HG03460 (cell line): ENCODE data around the gene WDR5B.
A peak's percentile ranks its signal among the peaks of the same experiment; 100 is the strongest.
"Not testable (repeated sequence)": the region's sequence is repeated elsewhere in the genome, so short reads cannot be mapped to it uniquely, and the experiment has no call there.

Experiments
- ATAC-seq: cut with Tn5 transposase; IDR thresholded peaks from one replicate; pipeline ENCODE4 v1.9.1; 2021; ENCODE audit not compliant: unreplicated experiment

The WDR5B gene

DNA sequence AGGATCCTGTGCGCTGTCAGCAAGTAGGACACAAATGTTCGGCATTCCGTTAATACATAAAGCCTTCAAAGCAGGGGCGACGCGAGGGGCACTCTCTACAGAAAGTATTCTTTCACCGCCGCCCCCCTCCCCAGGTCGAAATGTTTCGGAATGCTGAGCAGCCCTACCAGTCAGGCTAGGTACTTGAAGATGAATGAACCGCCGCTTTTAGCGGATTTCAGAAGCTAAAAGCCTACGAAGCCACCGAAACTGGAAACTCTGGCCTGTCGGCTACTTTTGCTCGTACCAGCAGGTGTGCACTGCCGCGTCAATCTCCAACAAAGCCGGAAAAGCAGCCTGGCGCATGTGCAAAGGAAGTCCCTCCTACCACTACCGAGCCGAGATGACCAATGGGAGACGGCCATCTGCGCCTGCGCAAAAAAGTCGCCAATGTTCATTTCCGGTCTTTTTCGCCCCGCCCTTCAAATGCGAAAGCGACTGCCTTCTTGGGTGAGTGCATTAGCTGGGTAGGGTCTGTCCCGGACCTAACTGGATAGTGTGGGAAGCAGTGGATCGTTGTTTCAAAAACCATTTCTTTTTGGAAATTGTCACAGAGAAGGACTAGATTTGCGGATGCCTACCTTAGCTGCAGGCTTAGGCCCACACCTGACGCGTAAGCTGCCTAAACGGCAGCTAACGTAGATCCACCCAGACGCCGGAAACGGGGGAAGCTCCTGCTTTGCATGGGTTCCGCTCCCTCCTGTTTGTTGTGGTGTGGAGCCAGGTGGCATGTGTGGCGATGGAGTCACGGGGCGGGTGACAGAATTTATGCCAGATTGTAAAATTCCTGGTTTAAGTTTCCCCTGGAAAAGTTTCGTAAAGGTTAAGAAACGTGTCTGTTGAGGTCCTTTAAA, at the start of gene WDR5B:
Gene WDR5B (minus strand): TSS at position 301 of the 893 bp plus-strand sequence. CDS start 534 bp downstream, outside the sequence.
- ATAC-seq, result peak; percentile 87

DNA sequence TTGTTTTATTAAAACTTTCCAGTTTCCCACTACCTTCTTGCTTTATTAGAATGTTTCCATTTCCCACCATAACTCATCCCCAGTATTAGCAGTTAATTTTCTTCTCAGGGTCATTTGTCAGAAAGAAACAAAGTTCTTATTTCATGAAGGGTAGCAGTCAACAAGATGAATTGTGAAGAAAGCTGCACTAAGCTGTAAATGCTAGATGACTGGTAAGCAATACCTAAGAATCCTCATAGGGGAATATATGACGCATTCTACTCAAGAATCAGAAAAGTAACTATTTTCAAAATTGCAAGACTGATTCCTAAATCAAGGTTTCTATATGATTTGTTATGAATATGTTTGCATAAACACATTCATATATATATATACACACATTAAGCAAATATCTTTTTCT, 48.8 kb upstream of the WDR5B start:
- no peak for ATAC-seq

DNA sequence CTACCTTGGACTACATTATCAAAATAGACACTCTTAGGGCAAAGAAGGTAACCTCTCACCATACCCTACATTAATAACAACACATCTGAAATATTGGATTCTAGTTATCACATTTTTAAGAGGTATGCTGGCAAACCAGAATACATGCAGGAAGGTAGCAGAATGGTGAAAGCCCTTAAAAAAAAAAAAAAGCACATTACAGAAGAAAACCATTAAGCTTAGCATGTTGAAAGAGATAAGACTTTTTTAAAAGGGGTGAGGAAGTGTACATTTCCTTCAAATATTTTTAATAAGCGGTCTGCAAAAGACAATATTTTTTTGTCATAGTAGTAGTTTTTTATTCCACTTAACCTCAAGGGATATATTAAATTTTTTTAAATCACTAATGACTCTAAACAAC, 46.5 kb upstream of the WDR5B start:
- no peak for ATAC-seq

DNA sequence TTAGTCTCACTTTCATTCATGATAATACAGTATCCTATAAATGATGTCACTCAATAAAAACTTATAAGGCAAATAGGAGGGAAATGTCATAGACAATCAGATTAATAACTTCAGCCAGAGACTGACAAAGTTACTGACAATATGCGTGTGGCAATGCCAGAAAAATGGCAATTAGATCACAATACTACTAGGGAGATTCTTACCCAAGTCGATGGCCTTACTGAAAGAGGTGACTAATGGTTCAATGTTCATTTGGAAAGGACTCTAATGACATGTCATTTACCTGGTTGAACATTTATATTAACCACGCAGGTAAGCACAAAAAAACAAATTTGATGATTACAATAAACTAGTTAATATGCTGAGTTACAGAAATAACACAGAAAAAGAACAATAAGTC, 45.9 kb upstream of the WDR5B start:
- ATAC-seq, result no peak

DNA sequence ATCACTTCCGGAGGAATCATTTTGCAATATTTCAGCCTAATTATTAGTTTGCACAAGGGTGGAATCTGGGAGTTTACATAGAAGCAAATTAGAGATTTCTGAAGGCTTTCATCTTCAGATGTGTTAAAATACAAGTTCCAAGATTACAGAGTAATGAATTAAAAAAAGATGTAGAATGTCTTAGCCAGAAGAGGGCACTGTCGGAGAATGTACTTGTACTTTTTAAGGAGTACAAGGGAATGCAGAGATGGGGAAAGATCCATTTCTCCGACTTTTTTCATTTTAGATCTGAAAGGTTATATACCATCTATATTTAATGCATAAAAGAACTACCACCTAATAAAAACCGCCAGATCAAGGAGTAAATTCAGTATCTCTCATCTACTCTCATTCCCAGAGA, 43.1 kb upstream of the WDR5B start:
- ATAC-seq, result no peak

DNA sequence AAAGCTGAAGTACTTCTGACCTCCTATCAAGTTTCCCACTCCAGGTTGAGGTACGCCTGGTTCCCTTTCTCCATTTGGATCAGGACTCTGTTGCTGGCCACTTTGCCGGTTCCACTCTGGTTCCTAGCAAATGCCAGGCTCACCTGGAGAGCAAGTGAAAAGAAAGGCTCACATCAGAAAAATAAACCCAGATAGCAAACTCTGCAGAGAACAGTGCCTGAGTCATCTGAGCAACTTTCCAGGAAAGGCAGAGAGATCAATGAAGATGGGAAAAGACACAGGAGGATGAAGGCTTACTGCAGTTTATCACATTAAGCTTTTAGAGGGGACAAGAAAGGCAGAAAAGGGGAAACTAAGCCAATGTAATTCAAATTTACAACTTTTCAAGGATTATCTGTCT, 41.8 kb upstream of the WDR5B start:
- ATAC-seq, result no peak

DNA sequence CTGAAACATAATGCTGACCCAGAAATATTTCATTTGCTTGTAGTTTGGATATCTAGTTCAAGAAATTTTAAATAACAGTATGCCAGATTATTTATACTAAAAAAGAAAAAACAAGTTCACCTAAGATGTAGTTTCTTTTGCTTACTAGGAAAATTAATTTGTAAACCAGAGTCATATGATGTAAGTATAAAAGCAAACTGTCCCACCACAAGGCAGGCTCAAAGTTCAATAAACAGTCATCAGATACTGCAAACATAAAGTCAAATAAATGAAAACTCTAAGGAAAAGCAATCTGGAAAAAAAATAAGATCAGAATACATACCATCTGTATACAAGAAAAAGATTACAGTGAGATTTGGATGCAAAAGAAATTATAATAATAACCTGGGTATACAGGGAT, 40.2 kb upstream of the WDR5B start:
- no peak for ATAC-seq

DNA sequence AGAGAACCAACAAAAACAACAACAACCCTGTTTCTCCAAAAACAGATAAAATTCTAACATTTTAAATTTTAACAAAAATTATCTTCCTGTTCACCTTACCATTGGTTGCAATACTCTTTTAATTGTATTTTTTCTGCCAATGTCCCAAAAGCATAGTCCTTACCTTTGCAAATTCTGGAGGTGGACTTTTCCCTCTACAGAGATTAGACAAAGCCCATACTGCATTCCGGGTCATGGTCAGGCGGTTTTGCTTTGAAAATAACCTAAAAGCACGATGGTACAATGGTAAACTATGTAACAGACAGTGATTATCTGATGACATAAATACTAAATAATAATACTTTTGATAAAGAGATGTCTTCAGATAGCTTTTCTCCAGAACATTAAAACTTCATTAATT, 35.5 kb upstream of the WDR5B start:
- ATAC-seq, result no peak

DNA sequence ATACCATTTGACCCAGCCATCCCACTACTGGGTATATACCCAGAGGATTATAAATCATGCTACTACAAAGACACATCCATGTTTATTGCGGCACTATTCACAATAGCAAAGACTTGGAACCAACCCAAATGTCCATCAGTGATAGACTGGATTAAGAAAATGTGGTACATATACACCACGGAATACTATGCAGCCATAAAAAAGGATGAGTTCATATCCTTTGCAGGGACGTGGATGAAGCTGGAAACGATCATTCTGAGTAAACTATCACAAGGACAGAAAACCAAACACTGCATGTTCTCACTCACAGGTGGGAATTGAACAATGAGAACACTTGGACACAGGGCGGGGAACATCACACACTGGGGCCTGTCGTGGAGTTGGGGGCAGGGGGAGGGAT, 32.4 kb upstream of the WDR5B start:
- ATAC-seq, result not testable (repeated sequence)

DNA sequence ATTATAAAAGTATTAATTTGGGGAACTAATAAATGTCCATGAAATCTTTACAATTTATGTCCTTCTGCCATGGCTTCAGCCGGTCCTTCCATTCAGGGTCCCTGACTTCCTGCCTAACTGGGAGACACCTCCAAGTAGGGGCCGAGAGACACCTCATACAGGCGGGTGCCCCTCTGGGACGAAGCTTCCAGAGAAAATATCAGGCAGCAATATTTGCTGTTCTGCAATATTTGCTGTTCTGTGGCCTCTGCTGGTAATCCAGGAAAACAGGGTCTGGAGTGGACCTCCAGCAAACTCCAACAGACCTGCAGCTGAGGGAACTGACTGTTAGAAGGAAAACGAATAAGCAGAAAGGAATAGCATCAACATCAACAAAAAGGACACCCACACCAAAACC, 28.6 kb upstream of the WDR5B start:
- ATAC-seq, result not testable (repeated sequence)

DNA sequence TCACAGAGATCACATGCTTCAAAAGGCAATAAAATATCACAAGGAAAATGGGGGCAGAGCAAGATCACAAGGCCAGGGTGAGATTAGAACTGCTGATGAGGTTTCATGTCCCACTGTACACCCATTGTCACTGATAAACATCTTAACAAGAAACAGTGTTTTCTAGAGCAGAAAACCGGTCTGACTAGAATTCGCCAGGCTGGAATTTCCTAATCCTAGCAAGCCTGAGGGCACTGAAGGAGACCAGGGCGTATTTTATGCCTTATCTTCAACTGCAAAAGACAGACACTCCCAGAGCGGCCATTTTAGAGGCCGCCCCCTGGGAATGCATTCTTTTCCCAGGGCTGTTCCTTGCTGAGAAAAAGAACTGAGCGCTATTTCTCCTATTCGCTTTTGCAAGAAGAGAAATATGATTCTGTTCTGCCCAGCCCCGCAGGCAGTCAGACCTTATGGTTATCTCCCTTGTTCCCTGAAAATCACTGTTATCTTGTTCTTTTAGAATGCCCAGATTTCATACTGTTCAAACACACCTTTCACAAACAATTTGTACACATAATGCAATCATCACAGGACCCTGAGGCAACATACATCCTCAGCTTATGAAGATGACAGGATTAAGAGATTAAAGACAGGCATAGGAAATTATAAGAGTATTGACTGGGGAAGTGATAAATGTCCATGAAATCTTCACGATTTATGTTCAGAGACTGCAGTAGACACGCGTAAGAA, 28.1 kb upstream of the WDR5B start:
- not testable (repeated sequence) for ATAC-seq

DNA sequence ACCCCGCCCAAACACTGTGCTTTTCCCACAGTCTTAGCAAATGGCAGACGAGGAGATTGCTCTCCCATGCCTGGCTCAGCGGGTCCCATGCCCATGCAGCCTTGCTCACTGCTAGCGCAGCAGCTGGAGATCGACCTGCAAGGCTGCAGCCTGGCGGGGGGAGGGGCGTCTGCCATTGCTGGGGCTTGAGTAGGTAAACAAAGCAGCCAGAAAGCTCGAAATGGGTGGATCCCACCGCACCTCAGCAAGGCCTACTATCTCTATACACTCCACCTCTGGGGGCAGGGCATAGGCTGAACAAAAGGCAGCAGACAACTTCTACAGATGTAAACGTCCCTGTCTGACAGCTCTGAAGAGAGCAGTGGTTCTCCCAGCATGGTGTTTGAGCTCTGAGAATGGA, 27.2 kb upstream of the WDR5B start:
- no peak for ATAC-seq

DNA sequence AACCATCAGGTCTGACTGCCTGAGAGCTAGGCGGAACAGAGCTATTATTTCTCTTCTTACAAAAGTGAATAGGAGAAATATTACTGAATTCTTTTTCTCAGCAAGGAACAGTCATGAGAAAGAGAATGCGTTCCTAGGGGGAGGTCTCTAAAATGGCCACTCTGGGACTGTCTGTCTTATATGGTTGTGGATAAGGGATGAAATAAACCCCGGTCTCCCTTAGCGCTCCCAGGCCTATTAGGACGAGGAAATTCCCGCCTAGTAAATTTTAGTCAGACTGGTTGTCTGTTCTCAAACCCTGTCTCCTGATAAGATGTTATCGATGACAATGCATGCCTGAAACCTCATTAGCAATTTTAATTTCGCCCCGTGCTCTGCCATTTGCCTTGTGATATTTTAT, 20.1 kb upstream of the WDR5B start:
- no peak for ATAC-seq

DNA sequence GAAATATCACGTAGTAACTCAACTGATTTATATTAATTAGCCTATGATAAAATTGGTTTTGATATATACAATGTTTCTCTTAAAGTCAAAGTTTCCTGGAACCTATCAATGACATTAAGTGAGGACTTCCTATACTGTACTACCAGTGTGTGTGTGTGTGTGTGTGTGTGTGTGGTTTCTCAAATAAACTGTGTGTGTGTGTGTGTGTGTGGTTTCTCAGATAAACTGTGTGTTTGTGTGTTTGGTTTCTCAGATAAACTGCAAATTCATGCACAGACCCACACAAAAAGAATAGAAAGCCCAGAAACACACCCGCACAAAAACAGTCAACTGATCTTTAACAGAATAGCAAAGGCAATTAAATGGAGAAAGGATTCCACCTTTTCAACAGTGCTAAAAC, 14.5 kb upstream of the WDR5B start:
- no peak for ATAC-seq

DNA sequence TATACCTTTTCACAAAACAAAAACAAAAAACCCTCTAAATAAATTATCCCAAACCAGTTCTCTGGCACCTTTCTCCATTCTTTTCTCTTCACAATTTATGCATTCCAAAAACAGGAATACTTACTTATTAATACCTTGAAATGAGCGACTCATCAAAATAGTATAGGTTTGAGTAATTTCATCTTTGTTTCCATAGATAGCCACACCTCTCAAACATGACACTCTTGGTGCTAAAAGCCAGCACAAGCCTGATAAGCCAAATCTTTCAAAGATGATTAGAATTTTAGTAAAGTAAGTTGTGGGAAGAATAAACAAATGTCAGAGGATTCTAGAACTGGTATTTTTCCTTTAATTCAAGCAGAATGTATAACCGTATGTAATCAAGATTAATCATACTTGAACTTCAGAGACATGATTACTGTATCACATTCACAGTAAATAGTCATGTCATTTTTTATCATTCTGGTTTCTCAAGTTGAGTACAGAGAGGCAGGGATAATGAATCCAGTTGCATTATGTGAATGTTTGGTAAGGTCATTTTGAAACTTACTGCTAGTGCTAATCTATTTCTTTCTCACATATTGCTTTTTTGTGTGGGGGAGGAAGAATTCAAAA, 12.1 kb upstream of the WDR5B start:
- no peak for ATAC-seq

DNA sequence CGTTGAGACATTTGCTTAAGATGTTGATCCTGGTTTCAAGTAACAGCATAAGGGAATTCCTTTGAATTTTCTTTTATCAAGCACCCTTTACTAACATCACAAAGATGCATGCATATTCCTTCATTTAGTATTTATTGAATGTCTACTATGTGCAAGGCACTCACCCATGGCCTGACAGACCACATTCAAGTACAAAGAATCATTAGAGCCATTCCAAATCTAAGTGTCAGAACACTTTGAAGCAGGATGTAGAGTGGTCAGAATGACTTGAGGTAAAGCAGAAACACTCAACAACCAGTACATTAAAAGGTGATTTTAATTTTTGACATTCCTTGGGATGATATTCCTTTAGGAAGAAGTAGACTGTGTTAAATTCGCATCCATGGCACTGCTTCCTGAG, 6.0 kb upstream of the WDR5B start:
- no peak for ATAC-seq

DNA sequence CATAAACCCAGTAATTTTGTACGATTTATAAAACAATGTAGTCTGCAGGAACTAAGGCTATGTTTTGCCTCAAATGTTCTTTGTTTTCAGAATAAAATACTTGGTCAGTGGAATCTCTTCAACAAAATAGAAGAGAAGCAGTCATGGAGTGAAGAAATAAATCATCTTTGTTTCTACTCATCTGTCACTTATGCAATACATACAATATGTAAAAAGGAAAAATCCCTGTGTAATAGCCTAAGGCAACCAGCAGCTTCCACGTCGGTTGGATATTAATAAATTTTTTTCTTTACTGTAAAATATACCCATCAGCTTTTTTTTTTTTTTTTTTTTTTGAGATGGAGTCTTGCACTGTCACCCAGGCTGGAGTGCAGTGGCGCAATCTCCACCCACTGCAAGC, 5.2 kb upstream of the WDR5B start:
- no peak for ATAC-seq

DNA sequence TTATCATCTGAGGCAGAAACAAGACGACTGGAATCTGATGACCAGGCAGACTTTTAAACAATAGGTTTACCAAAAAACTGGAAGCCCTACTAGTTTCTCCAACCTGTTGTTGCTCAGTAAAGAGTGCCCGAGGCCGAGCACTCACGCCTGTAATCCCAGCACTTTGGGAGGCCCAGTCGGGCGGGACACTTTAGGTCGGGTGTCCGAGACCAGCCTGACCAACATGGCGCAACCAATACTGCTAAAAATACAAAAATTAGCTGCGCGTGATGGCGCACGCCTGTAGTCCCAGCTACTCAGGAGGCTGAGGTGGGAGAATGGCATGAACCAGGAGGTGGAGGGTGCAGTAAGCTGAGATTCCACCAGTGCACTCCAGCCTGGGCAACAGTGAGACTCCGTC, 1.1 kb upstream of the WDR5B start:
- ATAC-seq, result no peak

DNA sequence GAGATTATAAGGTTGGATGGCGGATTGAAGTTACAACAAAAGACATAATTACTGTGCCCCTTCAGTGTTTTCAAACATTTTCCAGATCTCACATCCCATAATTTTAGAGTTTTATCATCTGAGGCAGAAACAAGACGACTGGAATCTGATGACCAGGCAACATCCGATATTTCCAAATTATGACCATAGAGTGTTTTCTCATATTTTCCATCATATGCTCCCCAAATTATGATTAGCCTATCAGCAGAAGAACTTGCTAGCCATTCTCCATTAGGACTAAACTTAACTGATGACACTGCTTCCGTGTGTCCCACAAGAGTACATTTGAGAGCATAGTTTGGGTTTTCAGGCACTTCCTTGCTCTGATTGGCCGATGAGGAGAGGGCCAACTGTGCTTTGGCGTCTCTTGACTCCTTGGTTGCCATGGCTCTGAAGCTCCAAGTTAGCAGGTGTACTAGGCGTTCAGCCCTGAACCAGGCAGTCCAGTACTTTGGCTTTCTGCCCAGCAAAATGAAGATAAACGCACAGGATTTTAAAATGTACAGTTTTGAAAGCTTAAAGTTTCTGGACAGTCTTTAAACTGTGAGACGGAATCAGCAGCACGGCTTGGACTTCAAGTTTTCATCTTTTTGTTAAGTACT, 638 bp downstream of the WDR5B start:
- ATAC-seq, result peak; percentile 57

DNA sequence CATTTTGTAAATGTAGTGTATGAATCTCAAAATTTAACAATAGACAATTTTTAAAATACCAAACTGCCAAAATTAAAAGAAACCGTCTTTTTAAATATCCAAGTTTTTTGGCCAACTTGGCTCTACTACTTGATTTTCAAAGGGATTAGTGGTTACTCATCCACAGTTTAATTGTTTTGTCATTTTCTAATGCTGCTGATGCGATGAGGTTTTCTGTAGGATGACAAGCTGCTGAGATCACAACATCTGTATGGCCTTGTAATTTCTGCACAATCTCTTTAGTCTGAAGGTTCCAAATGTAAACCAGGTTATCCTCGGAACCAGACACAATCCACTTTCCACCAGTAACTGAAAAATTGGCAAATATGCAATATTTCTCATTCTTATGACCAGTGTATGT, 1.5 kb downstream of the WDR5B start:
- no peak for ATAC-seq

DNA sequence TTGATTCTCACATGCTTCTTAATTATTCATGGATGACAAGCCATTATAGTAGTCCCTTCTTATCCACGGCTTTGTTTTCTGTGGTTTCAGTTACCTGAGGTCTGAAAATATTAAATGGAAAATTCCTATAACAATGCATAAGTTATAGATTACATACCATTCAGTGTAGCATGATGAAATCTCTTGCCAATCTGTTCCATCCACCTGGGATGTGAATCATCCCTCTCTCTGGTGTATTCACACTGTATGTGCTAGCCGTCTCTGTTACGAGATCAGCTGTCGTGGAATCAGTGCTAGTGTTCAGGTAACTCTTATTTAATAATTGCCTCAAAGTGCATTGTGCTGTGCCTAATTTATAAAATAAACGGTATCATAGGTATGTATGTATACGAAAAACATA, 5.2 kb downstream of the WDR5B start:
- ATAC-seq, result no peak
